Stimulated activated CD4-positive, alpha-beta T cell treated with anti-CD3 and anti-CD28 coated beads, Interleukin-4, amount 100 ng/mL, for 1 hour (primary cell): ENCODE results near the gene INAFM2.

Experiments used
- DNase-seq: peaks from one replicate; pipeline ENCODE4 v3.0.0-alpha.2; 2020

Gene INAFM2

DNA sequence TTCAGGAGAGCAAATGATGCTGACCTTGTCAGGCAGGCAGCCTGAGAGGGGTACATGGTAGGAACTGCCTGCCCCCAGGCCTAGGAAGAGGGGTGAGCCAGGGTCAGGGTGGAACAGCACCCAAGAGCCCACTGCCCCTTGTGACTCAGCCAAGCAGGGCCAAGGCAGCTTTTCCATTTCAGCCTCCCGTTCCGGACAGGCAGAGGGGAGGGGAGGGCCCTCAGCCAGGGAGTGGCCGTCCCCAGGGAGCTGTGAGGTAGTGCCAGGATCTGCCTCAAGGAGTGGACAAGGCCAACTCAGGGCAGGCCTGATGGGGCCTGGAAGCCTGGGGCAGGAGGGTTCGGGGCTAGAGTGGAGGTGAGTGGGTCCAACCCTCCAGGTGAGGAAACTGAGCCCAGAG, 35.5 kb upstream of the INAFM2 start:
- no peak for DNase-seq

DNA sequence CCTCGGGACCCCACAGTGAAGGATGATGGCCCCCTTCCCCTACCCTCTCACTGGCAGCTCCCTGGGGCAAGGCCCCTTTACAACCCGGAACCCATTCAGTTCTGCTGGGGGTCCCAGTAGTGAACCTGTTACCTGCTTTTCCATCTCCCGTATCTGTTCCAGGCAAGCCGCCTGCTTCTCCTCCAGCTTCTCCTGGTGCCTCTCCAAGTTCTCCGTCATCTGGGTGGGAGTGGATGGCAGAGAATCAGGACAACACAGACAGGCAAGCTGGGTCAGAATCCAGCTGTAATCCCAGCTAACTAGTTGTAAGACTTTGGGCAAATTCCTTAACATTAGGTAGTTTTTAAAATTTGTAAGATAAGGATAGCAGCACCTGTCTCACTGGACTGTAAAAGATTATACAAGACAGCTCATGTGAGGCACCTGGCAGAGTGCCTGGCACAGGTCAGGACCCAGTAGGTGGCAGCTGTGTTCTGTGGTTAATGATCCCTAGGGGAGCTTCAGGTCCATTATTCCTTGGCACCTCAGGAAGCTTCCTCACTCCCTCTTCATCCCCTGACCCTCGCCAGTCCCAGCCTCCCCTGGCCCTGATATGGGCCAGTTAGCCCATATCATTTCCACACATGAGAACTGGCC, 34.2 kb upstream of the INAFM2 start:
- no peak for DNase-seq

DNA sequence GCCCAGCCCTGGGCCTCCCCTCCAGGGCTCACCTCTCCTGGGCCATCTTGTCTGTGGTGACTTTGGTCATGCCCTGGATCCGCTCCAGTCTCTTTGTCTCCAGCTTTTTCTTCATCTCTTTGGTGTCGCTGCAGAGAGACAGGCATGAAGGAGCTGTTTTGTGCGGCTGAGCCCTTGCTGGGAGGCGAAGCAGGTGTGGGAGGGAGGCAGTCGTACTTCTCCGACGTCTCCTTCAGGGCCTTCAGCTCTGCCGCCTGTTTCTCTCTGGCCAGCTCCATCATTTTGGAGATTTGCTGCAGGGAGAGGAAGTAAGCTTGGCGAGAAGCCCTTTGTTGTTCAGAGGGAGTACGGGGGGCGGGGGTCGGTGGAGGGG, 33.0 kb upstream of the INAFM2 start:
- no peak for DNase-seq

DNA sequence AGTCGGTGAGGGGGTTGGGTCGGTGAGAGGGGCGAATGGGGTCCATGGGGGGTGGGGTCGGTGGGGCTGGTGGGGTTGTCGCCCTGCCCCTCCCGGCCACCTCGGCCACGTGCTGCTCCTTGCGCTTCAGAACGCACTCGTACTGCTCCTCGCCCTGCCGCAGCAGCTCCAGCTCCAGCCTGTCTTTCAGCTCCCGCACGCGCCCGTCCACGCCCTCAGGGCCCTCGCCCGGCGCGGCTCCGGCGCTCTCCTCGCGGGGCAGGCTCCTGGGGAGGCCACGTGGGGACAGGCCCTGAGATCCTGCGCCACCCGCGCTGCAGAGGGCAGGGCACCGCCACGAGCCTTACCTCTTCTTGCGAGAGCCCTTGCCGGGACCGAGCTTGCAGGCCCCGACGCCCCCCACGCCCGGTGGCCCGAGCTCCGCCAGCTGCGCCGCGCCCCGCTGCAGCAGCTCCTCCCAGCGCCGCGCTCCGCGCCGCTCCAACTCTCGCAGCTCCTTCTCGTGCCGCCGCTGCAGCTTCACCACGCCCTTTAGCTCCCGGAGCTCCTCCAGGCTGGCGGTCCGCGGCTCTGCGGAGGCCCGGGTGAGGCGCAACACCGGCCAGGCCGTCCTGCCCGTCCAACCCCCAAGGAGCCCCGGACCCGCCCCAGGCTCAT, 32.4 kb upstream of the INAFM2 start:
- DNase-seq, result no peak

DNA sequence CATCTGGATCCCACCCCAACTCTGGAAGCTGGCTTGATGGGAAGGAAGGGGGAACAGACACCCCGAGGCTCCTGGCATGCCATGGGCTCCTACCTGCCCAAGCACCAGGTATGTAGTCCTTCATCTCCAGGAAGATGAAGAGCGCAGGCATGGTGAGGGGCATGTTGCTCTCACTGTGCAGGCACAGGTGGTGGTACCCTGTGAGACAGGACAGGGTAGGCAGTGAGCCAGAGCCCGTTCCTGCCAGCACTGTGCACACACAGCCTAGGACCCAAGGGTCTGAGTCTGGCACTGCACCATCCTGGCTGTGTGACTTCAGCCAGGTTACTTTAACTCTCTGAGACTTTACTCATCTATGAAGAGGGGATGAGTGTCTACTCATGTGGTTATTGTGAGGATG, 31.2 kb upstream of the INAFM2 start:
- DNase-seq, result no peak

DNA sequence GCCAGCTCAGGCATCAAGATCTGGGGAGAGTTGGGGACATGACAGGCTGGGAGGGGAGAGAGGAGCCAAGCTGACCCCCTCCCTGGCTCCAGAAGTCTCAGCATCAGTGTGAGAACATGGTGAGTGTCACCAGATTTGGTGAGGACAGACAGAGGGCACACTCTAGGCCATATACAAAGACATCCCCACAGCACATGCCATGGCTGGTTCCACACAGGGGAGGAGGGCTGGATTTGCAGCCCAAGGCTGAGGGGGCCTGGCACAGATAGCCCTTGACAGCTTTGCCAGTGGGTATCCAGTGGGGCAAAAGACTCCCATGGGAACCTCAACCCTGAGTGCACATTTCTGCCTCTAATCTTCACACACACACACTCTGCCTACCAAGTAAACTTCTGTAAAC, 30.5 kb upstream of the INAFM2 start:
- DNase-seq, result no peak

DNA sequence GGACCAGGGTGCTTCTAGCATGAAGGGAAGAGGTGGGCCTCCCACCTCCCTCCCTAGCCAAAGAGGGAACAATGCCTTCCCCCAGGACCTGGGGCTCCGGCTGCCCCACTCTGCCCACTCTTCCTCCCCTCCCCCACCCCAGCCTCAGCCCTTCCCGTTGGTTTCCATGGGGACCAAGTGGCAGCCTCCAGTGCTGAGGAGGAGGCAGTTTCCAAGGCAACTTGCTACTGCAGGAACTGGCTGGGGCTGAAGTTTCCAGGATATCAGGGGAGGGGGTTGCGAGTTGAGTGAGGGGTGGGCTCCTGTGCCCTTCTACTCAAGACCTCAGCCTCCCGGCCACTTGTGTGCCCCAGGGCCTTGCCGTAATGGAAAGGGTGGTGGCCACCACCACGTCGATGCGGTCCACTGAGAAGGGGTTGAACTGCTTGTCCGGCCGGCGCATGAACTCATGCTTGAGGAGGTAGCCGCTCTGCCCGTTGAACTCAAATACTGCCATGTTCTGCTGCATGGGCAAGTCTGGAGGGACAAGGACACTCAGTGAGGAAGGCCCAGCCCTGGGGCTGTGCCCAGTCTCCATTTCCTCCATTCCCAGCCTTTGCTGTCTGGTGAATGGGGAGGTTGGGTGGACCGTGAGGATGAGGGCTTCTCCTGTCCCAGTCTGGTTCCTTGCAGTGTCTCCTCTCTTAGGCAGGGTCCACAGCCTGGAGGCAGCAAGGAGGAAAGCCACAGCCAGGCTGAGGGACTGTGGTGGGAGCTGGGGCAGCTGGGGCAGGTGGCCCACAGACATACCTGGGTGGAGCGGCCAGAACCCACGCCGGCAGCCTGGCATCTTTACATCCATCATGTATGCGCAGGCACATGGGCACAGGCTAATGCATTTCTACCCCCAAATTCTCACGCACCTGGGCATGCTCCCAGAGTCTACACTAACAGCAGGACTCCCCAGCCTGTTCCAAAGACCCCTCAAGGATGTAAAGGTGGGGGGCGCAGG, 29.3 kb upstream of the INAFM2 start:
- DNase-seq, result no peak

DNA sequence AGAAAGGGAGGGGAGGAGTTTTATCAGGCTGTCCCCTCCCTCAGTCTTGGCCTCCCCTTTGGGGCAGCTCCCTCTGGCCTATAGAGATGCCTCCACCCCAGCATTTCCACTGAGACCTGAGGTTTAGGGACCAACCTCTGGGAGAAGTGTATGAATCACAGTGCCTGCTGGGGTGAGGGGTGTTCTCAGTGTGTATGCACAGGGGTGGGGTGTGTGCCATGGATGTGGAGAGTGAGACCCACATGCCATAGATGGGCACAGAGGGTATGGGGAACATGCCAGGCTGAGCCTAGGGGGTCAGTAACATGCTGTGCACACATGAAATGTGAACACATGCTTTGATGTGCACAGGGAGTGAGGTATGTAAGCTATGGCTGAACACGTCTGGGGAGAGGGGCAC, 28.2 kb upstream of the INAFM2 start:
- no peak for DNase-seq

DNA sequence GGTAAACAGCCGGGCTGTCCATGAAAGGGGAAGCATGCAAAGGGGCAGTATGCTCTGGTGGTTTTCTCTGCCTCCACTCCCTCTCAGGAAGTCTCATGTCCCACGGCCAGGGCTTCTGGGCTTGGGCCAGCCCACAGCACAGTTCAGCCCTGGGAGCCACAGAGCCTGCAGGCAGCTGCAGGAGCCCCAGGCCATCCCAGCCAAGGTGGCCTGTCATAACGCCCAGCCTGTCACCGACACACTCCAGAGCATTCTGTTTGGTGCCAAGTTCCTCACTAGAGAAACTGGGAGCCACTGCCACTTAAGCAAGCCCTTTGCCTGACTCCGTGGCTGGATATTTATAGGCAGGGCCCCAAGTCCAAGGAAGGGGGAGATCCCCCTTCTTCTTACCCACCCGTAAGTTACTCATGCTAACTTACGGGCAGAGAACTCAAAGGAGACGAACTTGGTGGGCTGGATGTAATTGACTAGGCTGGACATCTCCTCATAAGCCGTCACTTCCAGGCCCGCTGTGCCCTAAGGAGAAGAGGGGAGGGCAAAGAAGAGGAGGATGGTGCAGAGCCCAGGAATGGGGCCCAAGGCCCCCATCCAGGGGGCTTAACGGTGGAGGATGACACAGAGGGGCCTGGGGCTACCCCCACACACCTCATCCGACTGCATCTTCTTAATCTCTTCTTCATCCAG, 27.5 kb upstream of the INAFM2 start:
- DNase-seq, result no peak

DNA sequence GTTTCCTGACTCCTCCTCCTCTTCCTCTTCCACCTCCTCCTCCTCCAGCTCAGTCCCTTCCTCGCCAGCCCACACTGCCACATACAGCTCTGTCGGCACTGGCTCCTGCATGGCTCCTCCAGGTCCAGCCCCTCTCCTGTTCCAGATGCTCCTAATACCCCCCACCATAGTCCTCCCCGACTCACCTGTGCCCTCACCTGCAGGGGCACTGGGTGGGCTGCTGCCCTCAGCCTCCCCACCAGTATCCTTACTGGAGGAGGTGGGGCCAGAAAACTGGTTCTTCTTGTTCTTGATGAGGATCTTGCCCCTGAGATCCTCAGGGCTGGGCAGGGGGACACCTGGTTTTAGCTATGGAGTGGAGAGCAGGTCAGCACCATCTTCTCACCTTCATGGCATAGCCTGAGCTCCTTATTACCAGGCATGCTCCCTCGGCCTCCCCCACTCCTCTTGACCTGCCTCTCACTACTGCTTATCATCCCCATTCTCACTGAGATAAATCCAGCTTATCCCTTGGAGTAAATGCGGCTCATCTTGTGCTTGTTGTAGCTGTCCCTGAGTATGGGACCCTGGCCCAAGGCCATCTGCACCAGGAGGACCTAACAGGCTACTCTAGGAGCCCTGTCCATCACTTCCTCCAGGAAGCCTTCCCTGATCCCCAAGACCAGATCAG, 26.8 kb upstream of the INAFM2 start:
- DNase-seq, result no peak

DNA sequence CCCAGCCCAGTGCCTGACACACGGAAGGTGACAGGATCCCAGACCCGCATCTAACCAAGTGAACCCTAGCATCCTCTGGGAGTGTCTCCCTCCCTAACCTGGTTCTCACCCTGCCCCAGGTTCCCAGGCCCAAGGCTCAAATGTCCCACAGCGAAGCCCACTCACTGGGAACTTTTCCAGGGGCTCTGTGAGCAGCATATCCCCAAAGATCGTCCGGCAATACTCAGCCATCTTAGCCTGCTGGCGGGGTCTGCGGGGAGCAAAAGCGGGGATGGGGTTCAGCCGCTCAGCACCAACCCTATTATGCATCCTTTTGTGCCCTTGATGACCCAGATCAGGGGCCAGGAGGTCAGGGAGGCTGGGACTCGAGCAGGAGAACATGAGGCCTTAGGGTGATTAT, 26.1 kb upstream of the INAFM2 start:
- no peak for DNase-seq

DNA sequence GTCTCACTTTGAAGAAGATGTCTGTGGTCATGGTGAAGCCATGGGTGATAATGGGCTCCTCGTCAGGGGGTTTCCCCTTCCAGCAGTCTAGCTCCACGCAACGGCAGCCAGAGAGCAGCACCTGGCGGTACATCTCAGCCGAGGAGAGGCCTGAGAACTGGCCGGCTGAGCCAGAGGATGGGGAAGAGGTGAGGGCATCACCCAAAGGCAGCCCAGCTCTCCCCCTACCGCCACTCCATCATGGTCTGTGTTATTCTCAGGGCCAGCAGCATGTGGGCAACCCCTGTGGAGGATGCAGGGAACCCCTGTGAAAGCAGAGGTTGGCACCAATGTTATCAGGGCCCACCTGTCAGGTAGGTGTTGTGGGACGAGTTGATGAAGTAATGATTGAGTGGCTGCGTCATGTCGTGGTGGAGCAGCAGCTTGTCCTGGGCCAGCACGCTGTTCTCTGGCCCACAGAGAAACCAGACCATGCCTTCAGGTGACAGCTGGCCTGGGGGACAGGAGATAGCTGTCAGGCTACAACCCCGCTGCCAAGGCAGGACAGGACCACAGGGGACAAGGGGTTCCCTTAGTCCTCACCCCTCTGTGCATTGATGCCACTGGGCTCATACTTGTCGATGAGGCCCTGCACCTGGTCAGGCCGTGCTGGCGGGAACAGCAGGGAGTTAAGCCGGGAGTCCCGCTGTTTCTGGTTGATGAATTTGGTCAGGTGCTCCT, 25.1 kb upstream of the INAFM2 start:
- DNase-seq, result no peak

DNA sequence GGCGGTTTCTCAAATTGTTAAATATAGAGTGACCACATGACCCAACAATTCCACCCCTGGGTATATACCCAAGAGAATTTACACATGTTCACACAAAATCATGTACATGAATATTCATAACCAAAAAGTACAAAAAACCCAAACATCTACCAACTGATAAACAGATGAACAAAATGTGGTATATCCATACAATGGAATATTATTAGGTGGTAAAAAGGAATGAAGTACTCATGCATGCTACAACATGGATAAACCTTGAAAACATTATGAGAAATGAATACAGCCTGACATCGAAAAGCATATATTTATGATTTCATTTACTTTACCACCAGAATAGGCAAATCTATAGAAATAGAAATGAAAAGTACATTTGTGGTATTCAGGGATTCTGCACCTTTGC, 23.1 kb upstream of the INAFM2 start:
- no peak for DNase-seq

DNA sequence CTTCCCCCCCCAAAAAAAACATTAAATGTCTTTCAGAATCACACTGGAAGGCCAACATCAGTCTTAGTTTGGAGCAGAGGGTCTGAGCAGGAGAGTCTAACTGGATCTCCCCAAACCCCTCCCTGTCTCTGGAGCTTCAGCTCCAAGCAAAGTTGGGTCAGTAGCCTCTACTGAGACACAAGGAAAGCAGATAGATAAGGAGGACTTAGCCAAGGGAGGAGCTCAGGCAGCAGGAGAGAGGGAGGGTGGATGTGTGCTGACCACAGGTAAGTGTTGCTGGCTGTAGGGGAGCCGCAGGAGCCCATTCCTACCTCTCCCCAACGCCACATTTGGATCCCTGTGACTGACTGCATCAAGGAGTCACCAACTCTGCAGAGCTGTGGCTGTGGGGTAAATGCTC, 22.7 kb upstream of the INAFM2 start:
- DNase-seq, result no peak

DNA sequence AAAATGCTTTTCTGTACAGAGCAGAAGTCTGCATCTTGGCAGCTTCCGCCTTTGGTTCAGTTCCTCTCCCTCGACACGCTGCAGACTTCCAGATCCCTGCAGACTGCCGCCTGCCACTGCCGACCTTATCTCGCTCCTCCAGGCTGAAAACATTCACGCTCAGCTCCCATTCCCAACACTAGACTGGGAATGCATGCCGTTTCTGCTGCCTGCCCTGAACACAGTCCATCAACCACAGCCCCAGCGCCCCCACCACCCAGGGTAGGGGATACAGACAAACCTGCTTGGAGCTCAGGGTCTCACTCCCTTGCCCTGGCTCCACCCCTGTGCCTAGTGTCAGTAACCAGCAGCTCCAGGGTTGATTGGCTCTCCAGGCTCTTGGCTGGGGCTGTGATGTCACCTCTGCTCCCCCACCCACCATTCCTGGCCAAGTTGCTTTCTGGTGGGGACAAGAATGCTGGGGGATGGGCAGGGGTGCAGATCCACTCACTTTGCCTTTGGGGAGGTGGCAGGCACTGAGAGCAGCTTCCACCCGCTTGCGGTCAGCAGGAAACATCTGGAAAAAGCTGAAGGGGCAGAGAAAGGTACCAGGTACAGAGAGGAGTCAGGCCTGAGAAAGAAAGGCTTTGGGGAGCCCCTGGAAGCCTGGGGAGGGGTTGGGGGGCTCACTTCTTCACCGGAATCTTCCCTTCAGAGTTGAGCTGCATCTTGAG, 21.9 kb upstream of the INAFM2 start:
- no peak for DNase-seq

DNA sequence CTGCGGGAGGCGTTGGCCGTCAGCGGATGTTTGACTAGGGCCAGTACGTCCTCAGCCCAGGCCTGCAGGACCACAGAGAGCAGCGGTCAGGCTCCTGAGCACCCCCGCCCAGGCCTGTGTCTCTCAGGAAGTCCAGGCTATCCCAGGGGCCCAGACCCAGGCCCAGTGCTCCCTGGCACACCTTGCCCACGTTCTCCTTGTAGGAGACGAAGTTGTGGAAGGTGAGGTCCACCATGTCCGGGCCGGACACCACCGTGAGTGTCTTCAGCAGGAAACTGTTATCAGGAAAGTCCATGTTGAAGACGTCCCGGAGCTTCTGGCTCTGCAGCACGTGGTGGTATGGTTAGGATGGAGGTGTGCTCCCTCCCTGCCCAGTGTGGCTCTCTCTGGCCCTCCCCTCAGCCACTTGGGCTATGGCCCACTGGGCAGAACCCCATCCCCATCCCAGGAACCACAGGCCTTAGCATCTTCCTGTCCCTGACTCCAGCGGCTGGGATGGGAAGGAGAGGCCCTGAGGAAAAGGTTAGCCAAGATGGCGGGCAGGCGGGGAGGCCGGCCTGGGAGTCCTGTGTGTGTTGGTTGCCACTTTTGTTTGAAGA, 21.1 kb upstream of the INAFM2 start:
- no peak for DNase-seq

DNA sequence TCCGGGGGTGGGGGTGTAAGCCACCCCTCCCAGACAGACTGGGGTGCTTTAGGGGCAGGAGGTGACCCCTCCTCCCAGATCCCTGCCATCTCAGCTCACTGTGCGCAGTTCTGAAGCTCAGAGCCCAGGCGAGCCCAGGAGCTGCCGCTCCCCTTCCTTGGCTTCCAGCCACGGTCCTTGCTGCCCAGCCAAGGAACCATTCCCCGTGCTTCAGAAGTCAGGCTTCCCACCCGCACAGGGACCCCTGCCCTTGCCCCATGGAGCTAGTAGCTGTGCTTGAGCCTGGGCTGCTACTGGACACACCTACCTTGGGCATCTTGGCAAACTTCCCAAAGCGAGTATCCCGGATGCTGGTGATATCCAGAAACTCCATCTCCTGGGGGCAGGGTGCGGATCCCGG, 20.5 kb upstream of the INAFM2 start:
- DNase-seq, result no peak

DNA sequence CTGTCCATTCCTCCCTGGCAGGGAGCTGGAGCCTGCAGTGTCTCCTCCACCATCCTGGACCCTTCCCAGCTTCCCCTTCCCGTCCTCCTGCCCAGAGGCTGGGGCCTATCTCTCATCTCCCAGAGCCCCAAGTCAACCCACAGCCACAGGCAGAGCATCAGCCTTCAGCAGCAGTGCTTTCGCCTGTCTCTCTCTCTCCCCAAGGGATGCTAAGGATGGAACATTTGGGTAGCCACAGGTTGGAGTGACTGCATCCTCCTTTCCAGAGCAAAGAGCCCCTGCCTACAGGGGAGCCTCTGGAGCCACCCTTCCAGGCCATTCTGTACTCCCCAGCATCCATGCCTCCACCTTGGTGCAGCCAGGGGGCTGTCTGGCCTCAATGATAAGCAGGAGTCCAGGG, 19.9 kb upstream of the INAFM2 start:
- no peak for DNase-seq

DNA sequence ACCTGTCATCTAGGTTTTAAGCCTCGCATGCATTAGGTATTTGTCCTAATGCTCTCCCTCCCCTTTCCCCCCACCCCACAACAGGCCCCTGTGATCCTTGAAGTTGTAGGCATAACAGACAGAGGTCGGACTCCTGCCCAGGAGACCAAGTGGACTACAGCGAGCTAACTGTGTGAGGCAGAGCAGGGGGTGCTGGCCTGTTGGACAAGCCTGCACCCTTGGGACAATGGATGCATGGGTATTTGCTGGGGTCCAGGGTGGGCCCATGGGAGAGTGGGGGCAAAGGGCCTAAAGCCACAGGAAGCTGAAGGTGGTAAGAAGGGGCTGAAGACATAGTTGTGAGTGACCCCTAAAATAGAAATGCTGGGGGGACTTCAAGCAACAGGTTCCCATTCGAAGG, 18.2 kb upstream of the INAFM2 start:
- no peak for DNase-seq

DNA sequence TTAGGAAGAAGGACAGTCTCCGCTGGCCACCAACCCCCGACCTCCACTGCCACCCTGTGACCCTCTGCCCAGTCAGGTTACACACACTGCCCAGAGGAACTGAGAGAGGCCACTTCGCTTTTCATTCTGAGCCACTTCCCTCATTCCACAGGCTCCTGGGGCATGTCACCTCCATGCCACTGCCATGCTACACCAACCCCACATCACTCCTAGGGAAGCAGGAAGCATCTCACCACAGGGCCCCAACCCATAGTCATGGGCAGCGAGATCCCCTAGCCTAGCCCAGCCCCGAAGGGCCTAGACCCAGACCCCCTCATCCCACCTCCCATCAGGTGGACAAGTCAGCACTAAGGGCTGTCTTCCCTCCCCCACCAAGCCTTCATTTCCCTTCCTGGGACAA, 17.1 kb upstream of the INAFM2 start:
- no peak for DNase-seq

DNA sequence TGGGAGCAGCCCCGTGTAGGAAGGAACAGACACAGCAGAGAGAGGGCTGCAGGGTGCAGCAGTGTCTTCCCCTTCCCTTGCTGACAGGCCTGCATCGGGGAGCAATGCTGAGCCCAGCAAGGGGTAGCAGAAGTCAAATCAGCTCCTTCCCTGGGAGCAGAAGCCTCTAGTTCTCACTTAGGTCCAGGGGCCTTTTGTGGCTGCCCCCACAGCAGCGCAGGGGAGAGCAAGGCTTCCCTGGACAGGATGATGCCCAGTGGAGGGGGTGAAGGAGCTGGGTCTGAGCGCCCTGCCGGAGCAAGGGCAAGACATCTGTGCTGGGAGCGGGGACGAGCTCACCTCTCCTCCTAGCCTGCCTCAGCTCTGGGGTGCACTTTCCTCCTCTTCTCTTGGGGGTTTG, 16.6 kb upstream of the INAFM2 start:
- peak; percentile 14 for DNase-seq
